ENCODE data around the gene ERVH48-1.
"Not testable (repeated sequence)": the region's sequence is repeated elsewhere in the genome, so short reads cannot be mapped to it uniquely, and the experiment has no call there.

DNA sequence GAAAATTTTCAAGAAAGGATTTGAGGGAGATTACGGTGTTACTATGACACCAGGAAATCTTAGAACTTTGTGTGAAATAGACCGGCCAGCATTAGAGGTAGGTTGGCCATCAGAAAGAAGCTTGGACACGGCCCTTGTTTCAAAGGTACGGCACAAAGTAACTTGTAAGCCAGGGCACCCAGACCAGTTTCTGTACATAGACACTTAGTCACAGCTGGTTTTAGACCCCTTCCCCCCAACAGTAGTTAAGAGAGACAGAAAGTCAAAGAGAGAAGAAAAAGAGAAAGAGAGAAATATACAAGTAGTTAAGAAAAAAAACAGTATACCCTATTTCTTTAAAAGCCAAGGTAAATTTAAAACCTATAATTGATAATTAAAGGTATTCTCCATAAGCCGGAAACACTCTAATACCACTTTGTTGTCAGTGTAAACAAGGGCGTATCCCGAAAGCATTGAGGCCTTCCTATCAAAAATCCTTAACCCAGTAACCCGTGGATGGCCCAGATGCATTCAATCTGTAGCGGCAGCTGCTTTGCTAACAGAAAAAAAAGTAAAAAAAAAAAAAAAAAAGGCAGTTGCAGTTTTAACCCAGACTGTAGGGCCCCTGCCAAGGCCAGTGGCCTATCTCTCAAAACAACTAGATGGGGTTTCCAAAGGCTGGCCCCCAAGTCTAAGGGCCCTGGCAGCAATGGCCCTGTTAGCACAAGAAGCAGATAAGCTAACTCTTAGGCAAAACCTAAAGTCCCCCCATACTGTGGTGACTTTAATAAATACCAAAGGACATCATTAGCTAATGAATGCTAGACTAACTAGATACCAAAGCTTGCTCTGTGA, 7.9 kb upstream of the ERVH48-1 start:
- TF ChIP-seq, protein P1, sequence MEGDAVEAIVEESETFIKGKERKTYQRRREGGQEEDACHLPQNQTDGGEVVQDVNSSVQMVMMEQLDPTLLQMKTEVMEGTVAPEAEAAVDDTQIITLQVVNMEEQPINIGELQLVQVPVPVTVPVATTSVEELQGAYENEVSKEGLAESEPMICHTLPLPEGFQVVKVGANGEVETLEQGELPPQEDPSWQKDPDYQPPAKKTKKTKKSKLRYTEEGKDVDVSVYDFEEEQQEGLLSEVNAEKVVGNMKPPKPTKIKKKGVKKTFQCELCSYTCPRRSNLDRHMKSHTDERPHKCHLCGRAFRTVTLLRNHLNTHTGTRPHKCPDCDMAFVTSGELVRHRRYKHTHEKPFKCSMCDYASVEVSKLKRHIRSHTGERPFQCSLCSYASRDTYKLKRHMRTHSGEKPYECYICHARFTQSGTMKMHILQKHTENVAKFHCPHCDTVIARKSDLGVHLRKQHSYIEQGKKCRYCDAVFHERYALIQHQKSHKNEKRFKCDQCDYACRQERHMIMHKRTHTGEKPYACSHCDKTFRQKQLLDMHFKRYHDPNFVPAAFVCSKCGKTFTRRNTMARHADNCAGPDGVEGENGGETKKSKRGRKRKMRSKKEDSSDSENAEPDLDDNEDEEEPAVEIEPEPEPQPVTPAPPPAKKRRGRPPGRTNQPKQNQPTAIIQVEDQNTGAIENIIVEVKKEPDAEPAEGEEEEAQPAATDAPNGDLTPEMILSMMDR (IDR thresholded peaks at IDR 0.05): not testable (repeated sequence)
- TF ChIP-seq POLR2A (IDR thresholded peaks at IDR 0.05): not testable (repeated sequence)

Measured in transverse colon (tissue), 3 donors.